Activated CD8-positive, alpha-beta T cell treated with anti-CD3 and anti-CD28 coated beads for 36 hours (primary cell): ENCODE data around the gene CENPP. TPM values are rescaled to one million over a fixed set of nuclear protein-coding genes. Genes with fewer than 3 reads are reported as not detected.

Source experiments
- ATAC-seq: fragments of 200-7000 bp; cut with Tn5 transposase; one replicate; pipeline ENCODE4 v1.10.0; 2021; ENCODE audit warnings: mild to moderate bottlenecking, moderate library complexity
- CTCF ChIA-PET: fragments of 350-600 bp; sonication (Branson Sonifier 250); formaldehyde crosslinking; loops from one replicate; lab custom pipeline; 2021; ENCODE audit warnings: antibody characterized with exemption; lab: Charles Lee
- POLR2A ChIA-PET: fragments of 350-600 bp; sonication (Branson Sonifier 250); formaldehyde crosslinking; loops from one replicate; lab custom pipeline; 2021; ENCODE audit warnings: antibody characterized with exemption; lab: Charles Lee
- DNase-seq: peaks from one replicate; pipeline ENCODE4 v3.0.0-alpha.2; 2020
- H3K27ac Mint-ChIP-seq: one replicate; pipeline ENCODE4 v1.8.0; 2021; ENCODE audit warnings: mild to moderate bottlenecking, mixed read lengths
- H3K27me3 Mint-ChIP-seq: one replicate; pipeline ENCODE4 v1.8.0; 2021; ENCODE audit warnings: mixed read lengths
- H3K36me3 Mint-ChIP-seq: one replicate; pipeline ENCODE4 v1.8.0; 2021; ENCODE audit warnings: low read depth, mixed read lengths
- H3K4me1 Mint-ChIP-seq: one replicate; pipeline ENCODE4 v1.8.0; 2021; ENCODE audit warnings: low read depth, mixed read lengths
- H3K4me3 Mint-ChIP-seq: one replicate; pipeline ENCODE4 v1.8.0; 2021; ENCODE audit warnings: mild to moderate bottlenecking, moderate library complexity, mixed read lengths
- H3K9me3 Mint-ChIP-seq: one replicate; pipeline ENCODE4 v1.8.0; 2021; ENCODE audit warnings: mixed read lengths
- CTCF ChIP-seq: fragments of 200-600 bp; IDR thresholded peaks from one replicate; pipeline ENCODE4 v1.8.0; 2022; ENCODE audit warnings: antibody characterized with exemption, mild to moderate bottlenecking
- intact Hi-C: fragments of 100-400 bp; cut with micrococcal nuclease; formaldehyde crosslinking; loops from one replicate; pipeline ENCODE4 v1.10.0; 2022
- total RNA-seq, 2 experiments: library from RNA; stranded (reverse); gene quantifications; one replicate each; pipeline ENCODE4 v1.2.3, GENCODE V29; 2021

The CENPP gene
- total RNA-seq, 2 experiments from 2014 or later = 22.5 to 28.7 TPM

- no peak for ATAC-seq
- no peak for TF ChIP-seq CTCF
- no peak for DNase-seq
- ChIA-PET POLR2A (no interaction called here), CTCF (no interaction called here)
- Mint-ChIP-seq H3K27ac (no peak overlapping the region), H3K36me3 (peaks cover 27% of the 10 kb centered on the region), H3K4me3 (no peak overlapping the region), H3K9me3 (peaks cover 9% of the 10 kb centered on the region), H3K27me3 (no peaks in the 10 kb centered on the region), H3K4me1 (peaks cover 11% of the 10 kb centered on the region)
- intact Hi-C loops = no loop called here
Measured at GRCh38 chr9:92378865-92379560, 53.3 kb downstream of the CENPP start.

GRCh38 chr9:92380603-92381002 is 54.9 kb downstream of the CENPP start:
- CTCF ChIA-PET = no interaction called here
- Mint-ChIP-seq H3K9me3 (peaks cover 7% of the 10 kb centered on the region), H3K4me3 (no peak overlapping the region), H3K27ac (no peak overlapping the region), H3K36me3 (peaks cover 17% of the 10 kb centered on the region), H3K27me3 (no peaks in the 10 kb centered on the region), H3K4me1 (peaks cover 13% of the 10 kb centered on the region)
- no peak for ATAC-seq
- DNase-seq = no peak
- intact Hi-C loops = no loop called here
- no peak for TF ChIP-seq CTCF
- POLR2A ChIA-PET = interaction anchor here (0.6 kb wide), 1 partner anchor 436 kb away, joined by 3 read pairs; no protein-coding TSS in a partner anchor

- H3K27me3 Mint-ChIP-seq = no peaks in the 10 kb centered on the region
- H3K4me1 Mint-ChIP-seq = peaks cover 16% of the 10 kb centered on the region
- peaks cover 9% of the 10 kb centered on the region for H3K36me3 Mint-ChIP-seq
- no peak overlapping the region for H3K27ac Mint-ChIP-seq
- CTCF ChIA-PET = no interaction called here
- no peak for ATAC-seq
- no peaks in the 10 kb centered on the region for H3K9me3 Mint-ChIP-seq
- POLR2A ChIA-PET = no interaction called here
- no peak for TF ChIP-seq CTCF
- intact Hi-C loops = no loop called here
- no peak overlapping the region for H3K4me3 Mint-ChIP-seq
- DNase-seq = no peak
Measured at GRCh38 chr9:92381775-92382174, 56.0 kb downstream of the CENPP start.

GRCh38 chr9:92384375-92384774 is 58.6 kb downstream of the CENPP start:
- ChIA-PET POLR2A (no interaction called here), CTCF (no interaction called here)
- Mint-ChIP-seq H3K4me1 (peaks cover 9% of the 10 kb centered on the region), H3K4me3 (no peak overlapping the region), H3K27me3 (no peaks in the 10 kb centered on the region), H3K36me3 (peaks cover 9% of the 10 kb centered on the region), H3K27ac (no peak overlapping the region), H3K9me3 (no peaks in the 10 kb centered on the region)
- no peak for DNase-seq
- TF ChIP-seq CTCF = no peak
- intact Hi-C loops = no loop called here
- no peak for ATAC-seq

- TF ChIP-seq CTCF = no peak
- ATAC-seq = no peak
- peaks cover 7% of the 10 kb centered on the region for H3K36me3 Mint-ChIP-seq
Measured at GRCh38 chr9:92385001-92385400, 59.2 kb downstream of the CENPP start.

More at GRCh38 chr9:92385001-92385400, 59.2 kb downstream of the CENPP start:
- H3K27me3 Mint-ChIP-seq = no peaks in the 10 kb centered on the region
- ChIA-PET CTCF (no interaction called here), POLR2A (no interaction called here)
- peaks cover 5% of the 10 kb centered on the region for H3K4me1 Mint-ChIP-seq
- intact Hi-C loops = no loop called here
- H3K27ac Mint-ChIP-seq = no peak overlapping the region
- no peak for DNase-seq
- H3K9me3 Mint-ChIP-seq = no peaks in the 10 kb centered on the region
- no peak overlapping the region for H3K4me3 Mint-ChIP-seq
